Endothelial cell of umbilical vein (primary cell): ENCODE data around the gene ARHGAP30. TPM values are rescaled to one million over a fixed set of nuclear protein-coding genes. Genes with fewer than 3 reads are reported as not detected.

Experiments
- BruUV-seq: library from RNA; stranded (reverse); fragments of 400-500 nt; replicated peaks from 2 replicates; lab custom pipeline; 2021; lab: Mats Ljungman, UMichigan
- CTCF ChIA-PET: fragments of 300-600, 350-600 bp; sonication (Branson Sonifier 250); formaldehyde crosslinking; loops from one replicate; lab custom pipeline; 2021; ENCODE audit warnings: antibody characterized with exemption, inconsistent platforms; lab: Charles Lee
- POLR2A ChIA-PET: fragments of 300-600, 350-600 bp; sonication (Branson Sonifier 250); formaldehyde crosslinking; loops from one replicate; lab custom pipeline; 2021; ENCODE audit warnings: antibody characterized with exemption, inconsistent platforms; lab: Charles Lee
- DNase-seq: peaks from one replicate; pipeline ENCODE4 v3.0.0-alpha.2; 2011; ENCODE audit warnings: low read depth, low spot score
- FAIRE-seq: peaks from 2 replicates; lab custom pipeline; 2011; peaks lifted over from hg19 to GRCh38; lab: Jason Lieb, UNC
- H2AFZ ChIP-seq: 2 replicates; pipeline ENCODE4 v1.6.0; 2012; ENCODE audit warnings: low read depth, low read length, control low read depth, inconsistent platforms
- H3K27ac ChIP-seq: 2 replicates; pipeline ENCODE4 v1.5.1; 2011; ENCODE audit warnings: low read depth, mild to moderate bottlenecking, control low read depth, low read length, moderate library complexity; ENCODE audit not compliant: insufficient read depth
- H3K27me3 ChIP-seq, 2 experiments: 2 replicates each; pipeline versions ENCODE4 v1.6.0 to v1.6.1; 2011; ENCODE audit warnings: low read length in 2 of 2, mixed read lengths in 1 of 2; ENCODE audit not compliant: control insufficient read depth in 2 of 2, insufficient read depth in 2 of 2
- H3K36me3 ChIP-seq, 2 experiments: 2 replicates in 1 of 2; 3 replicates in 1 of 2; pipeline ENCODE4 v1.5.1; 2011; ENCODE audit warnings: low read length in 2 of 2, mild to moderate bottlenecking in 1 of 2, moderate library complexity in 1 of 2; ENCODE audit not compliant: control insufficient read depth in 2 of 2, insufficient read depth in 2 of 2; ENCODE audit errors: extremely low read depth in 1 of 2
- H3K4me1 ChIP-seq: 3 replicates; pipeline ENCODE4 v1.5.1; 2011; ENCODE audit warnings: mild to moderate bottlenecking, low read length; ENCODE audit not compliant: control insufficient read depth, insufficient read depth; ENCODE audit errors: extremely low read depth
- H3K4me2 ChIP-seq: 2 replicates; pipeline ENCODE4 v1.6.1; 2011; ENCODE audit warnings: low read length, control low read depth, mixed read lengths; ENCODE audit not compliant: insufficient read depth
- H3K4me3 ChIP-seq, 3 experiments: fragments of 200-600 bp in 1 of 3; sonication (generic), shearing (Covaris generic) in 1 of 3; replicated peaks in 1 of 3; 2 replicates each; pipeline ENCODE4 v1.5.1; 2011 to 2016; ENCODE audit warnings: control low read depth in 3 of 3, low read length in 3 of 3, mild to moderate bottlenecking in 2 of 3, inconsistent platforms in 1 of 3, low read depth in 1 of 3, moderate library complexity in 1 of 3; ENCODE audit not compliant: insufficient read depth in 1 of 3
- H3K79me2 ChIP-seq: 2 replicates; pipeline ENCODE4 v1.6.0; 2012; ENCODE audit warnings: low read length, inconsistent platforms; ENCODE audit not compliant: control insufficient read depth, insufficient read depth
- H3K9ac ChIP-seq: replicated peaks from 2 replicates; pipeline ENCODE3; 2011; ENCODE audit warnings: low read length, control low read depth; ENCODE audit not compliant: insufficient read depth; ENCODE audit errors: extremely low read depth
- H3K9me1 ChIP-seq: replicated peaks from 3 replicates; pipeline ENCODE4 v1.6.0; 2011; ENCODE audit warnings: mild to moderate bottlenecking, low read length; ENCODE audit not compliant: control insufficient read depth, insufficient read depth; ENCODE audit errors: extremely low read depth
- H3K9me3 ChIP-seq: replicated peaks from 2 replicates; pipeline ENCODE4 v1.5.1; 2012; ENCODE audit warnings: low read length, inconsistent platforms; ENCODE audit not compliant: control insufficient read depth, insufficient read depth
- H4K20me1 ChIP-seq: replicated peaks from 2 replicates; pipeline ENCODE3; 2011; ENCODE audit warnings: mild to moderate bottlenecking, low read length; ENCODE audit not compliant: control insufficient read depth, insufficient read depth; ENCODE audit errors: extremely low read depth
- EZH2 ChIP-seq: IDR thresholded peaks from 2 replicates; pipeline ENCODE4 v1.6.1; 2012; ENCODE audit warnings: borderline replicate concordance, low read depth, mild to moderate bottlenecking, moderate library complexity, low read length, inconsistent platforms; ENCODE audit not compliant: severe bottlenecking
- FOS ChIP-seq: IDR thresholded peaks from 2 replicates; pipeline ENCODE4 v1.6.1; 2011; ENCODE audit warnings: mild to moderate bottlenecking, low read length, moderate library complexity, borderline replicate concordance; ENCODE audit not compliant: insufficient read depth
- GATA2 ChIP-seq: IDR thresholded peaks from 2 replicates; pipeline ENCODE4 v1.7.0; 2011; ENCODE audit warnings: low read depth, mild to moderate bottlenecking, moderate library complexity, mixed read lengths, low read length; ENCODE audit not compliant: insufficient read length, insufficient read depth
- JUN ChIP-seq: IDR thresholded peaks from 2 replicates; pipeline ENCODE4 v1.6.1; 2011; ENCODE audit warnings: borderline replicate concordance, low read depth; ENCODE audit not compliant: insufficient read length, insufficient read depth
- MYC ChIP-seq: IDR thresholded peaks from one replicate; pipeline ENCODE4 v1.6.1; 2011; ENCODE audit warnings: mild to moderate bottlenecking, low read depth, low read length
- POLR2A ChIP-seq: IDR thresholded peaks from 2 replicates; pipeline ENCODE4 v1.6.1; 2012; ENCODE audit warnings: low read depth, mild to moderate bottlenecking, control low read depth, low read length
- POLR2AphosphoS5 ChIP-seq: IDR thresholded peaks from 2 replicates; pipeline ENCODE4 v1.6.1; 2012; ENCODE audit warnings: low read depth, mild to moderate bottlenecking, control low read depth, low read length, moderate library complexity; ENCODE audit not compliant: insufficient read depth
- dilution Hi-C: fragments of 300-500 bp; cut with MboI; formaldehyde crosslinking; loops from one replicate; pipeline ENCODE4 v1.15.0; 2019; ENCODE audit warnings: low sequenced_read_pairs; ENCODE audit not compliant: extremely low pct_ligation_motif_present
- intact Hi-C: fragments of 100-400 bp; cut with micrococcal nuclease; formaldehyde crosslinking; loops from one replicate; pipeline ENCODE4 v1.10.0; 2022
- polyA plus RNA-seq, 4 experiments: library from polyadenylated mRNA; depleted of rRNA in 3 of 4; stranded (reverse) in 3 of 4; unstranded in 1 of 4; fragments of >200 nt; gene quantifications; 2 replicates each; pipeline versions ENCODE4 v1.2.1 to v1.2.3, GENCODE V29; 2011 to 2012; ENCODE audit warnings: missing spikeins in 1 of 4
- total RNA-seq: library from RNA; stranded (reverse); gene quantifications from 2 replicates; pipeline ENCODE4 v1.2.3, GENCODE V29; 2021
- TF ChIP-seq, protein P1 (sequence below): IDR thresholded peaks from 2 replicates; pipeline ENCODE4 v1.6.1; 2011; ENCODE audit not compliant: insufficient read depth, insufficient read length
- TF ChIP-seq, protein P2 (sequence below), 2 donors: IDR thresholded peaks; 1 replicate in 1 of 2; 2 replicates in 1 of 2; pipeline ENCODE4 v1.5.1; 2011; ENCODE audit warnings: low read length in 2 of 2, mild to moderate bottlenecking in 2 of 2, moderate library complexity in 2 of 2, control low read depth in 1 of 2, inconsistent platforms in 1 of 2, low read depth in 1 of 2; ENCODE audit not compliant: insufficient read depth in 1 of 2; ENCODE audit errors: extremely low read depth in 1 of 2

ARHGAP30 gene
- total and polyA plus RNA-seq, 2 donors (not counting 3 experiments of a cell fraction or from before 2014, with no cell fraction given), result not detected

DNA sequence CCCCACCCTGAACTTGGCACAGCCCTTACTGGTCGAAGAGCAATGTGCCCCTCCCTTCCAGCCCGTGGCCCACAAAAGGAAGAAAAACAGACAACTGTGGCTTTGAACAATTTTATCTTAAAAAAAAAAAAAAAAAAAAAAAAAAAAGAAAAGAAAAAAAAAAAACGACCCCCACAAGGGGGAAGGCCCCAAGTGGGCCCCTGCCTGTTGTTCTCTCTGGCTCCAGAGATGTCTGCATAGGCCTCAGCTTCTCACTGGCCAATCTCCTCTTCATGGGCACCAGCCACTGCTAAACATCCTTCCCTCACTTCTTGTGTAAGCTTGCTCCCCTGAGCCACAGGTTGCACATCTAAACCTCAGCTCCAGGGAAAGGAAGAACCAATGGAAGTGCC lies 30.5 kb downstream of the ARHGAP30 start:
- no peak for FAIRE-seq
- ChIA-PET POLR2A (no interaction called here), CTCF (interaction anchor here (1.8 to 11.0 kb wide), 4 partner anchors 43 to 101 kb away, joined by 4 to 181 read pairs (median 8); no protein-coding TSS in a partner anchor)
- Histone ChIP-seq H3K4me2 (peak overlapping the region; percentile 53), H3K9me3 (no peaks in the 10 kb centered on the region), H3K79me2 (peaks cover 2% of the 10 kb centered on the region), H3K9ac (no peak overlapping the region), H3K36me3 (peaks cover 12 to 29% of the 10 kb centered on the region in 2 experiments), H3K4me3 (peak overlapping the region in 2 of 3 experiments; percentile 46 to 50), H3K9me1 (no peaks in the 10 kb centered on the region), H3K27me3 (no peaks in the 10 kb centered on the region), H2AFZ (no peak overlapping the region), H3K27ac (no peak overlapping the region), H4K20me1 (no peaks in the 10 kb centered on the region), H3K4me1 (peaks cover 3% of the 10 kb centered on the region)
- BruUV-seq, result no TSS peak
- TF ChIP-seq EZH2 (no peak), JUN (no peak), POLR2AphosphoS5 (no peak), FOS (no peak), POLR2A (no peak), MYC (no peak), GATA2 (no peak)
- TF ChIP-seq, protein P1, sequence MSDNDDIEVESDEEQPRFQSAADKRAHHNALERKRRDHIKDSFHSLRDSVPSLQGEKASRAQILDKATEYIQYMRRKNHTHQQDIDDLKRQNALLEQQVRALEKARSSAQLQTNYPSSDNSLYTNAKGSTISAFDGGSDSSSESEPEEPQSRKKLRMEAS, result no peak
- TF ChIP-seq, protein P2, sequence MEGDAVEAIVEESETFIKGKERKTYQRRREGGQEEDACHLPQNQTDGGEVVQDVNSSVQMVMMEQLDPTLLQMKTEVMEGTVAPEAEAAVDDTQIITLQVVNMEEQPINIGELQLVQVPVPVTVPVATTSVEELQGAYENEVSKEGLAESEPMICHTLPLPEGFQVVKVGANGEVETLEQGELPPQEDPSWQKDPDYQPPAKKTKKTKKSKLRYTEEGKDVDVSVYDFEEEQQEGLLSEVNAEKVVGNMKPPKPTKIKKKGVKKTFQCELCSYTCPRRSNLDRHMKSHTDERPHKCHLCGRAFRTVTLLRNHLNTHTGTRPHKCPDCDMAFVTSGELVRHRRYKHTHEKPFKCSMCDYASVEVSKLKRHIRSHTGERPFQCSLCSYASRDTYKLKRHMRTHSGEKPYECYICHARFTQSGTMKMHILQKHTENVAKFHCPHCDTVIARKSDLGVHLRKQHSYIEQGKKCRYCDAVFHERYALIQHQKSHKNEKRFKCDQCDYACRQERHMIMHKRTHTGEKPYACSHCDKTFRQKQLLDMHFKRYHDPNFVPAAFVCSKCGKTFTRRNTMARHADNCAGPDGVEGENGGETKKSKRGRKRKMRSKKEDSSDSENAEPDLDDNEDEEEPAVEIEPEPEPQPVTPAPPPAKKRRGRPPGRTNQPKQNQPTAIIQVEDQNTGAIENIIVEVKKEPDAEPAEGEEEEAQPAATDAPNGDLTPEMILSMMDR (IDR thresholded peaks at IDR 0.05; ENCODE audit: extremely low read depth in 1 of 2, insufficient read depth in 1 of 2, low read depth in 1 of 2, low read length in 2 of 2), result no peak
- DNase-seq, result no peak
- intact Hi-C loops (no loop called here), dilution Hi-C loops (no loop called here)
